Hepatocyte (in vitro differentiated cells): ENCODE results near the gene OR51B2. TPM values are rescaled to one million over a fixed set of nuclear protein-coding genes. Genes with fewer than 3 reads are reported as not detected.

Experiments used
- DNase-seq: peaks from one replicate; pipeline ENCODE4 v3.0.0-alpha.2; 2016; ENCODE audit warnings: low spot score
- H2AFZ ChIP-seq: fragments of 200-600 bp; sonication (generic); 2 replicates; pipeline ENCODE4 v1.6.0; 2016; ENCODE audit warnings: antibody characterized with exemption, mild to moderate bottlenecking
- H3K27ac ChIP-seq: fragments of 200-600 bp; sonication (generic); 2 replicates; pipeline ENCODE4 v1.5.1; 2016; ENCODE audit warnings: mild to moderate bottlenecking
- H3K27me3 ChIP-seq: fragments of 200-600 bp; sonication (generic); 2 replicates; pipeline ENCODE4 v1.6.1; 2016
- H3K36me3 ChIP-seq: fragments of 200-600 bp; sonication (generic); replicated peaks from 2 replicates; pipeline ENCODE4 v1.5.1; 2016; ENCODE audit warnings: low read depth; ENCODE audit not compliant: insufficient read depth
- H3K4me1 ChIP-seq: fragments of 200-600 bp; sonication (generic); 2 replicates; pipeline ENCODE4 v1.5.1; 2016; ENCODE audit warnings: mild to moderate bottlenecking, moderate library complexity; ENCODE audit not compliant: insufficient read depth
- H3K4me2 ChIP-seq: fragments of 200-600 bp; sonication (generic); 2 replicates; pipeline ENCODE4 v1.6.0; 2016
- H3K4me3 ChIP-seq: fragments of 200-600 bp; sonication (generic); 2 replicates; pipeline ENCODE4 v1.5.1; 2016; ENCODE audit warnings: mild to moderate bottlenecking
- H3K79me2 ChIP-seq: fragments of 200-600 bp; sonication (generic); 2 replicates; pipeline ENCODE4 v1.6.0; 2017; ENCODE audit warnings: mild to moderate bottlenecking
- H3K9me2 ChIP-seq: fragments of 200-600 bp; sonication (generic); replicated peaks from 2 replicates; pipeline ENCODE4 v1.6.0; 2017; ENCODE audit warnings: mild to moderate bottlenecking; ENCODE audit not compliant: insufficient read depth
- H3K9me3 ChIP-seq: fragments of 200-600 bp; sonication (generic); 2 replicates; pipeline ENCODE4 v1.5.1; 2016; ENCODE audit warnings: low read depth, mild to moderate bottlenecking
- H4K20me1 ChIP-seq: fragments of 200-600 bp; sonication (generic); 2 replicates; pipeline ENCODE4 v1.6.0; 2016; ENCODE audit warnings: mild to moderate bottlenecking; ENCODE audit not compliant: insufficient read depth, poor library complexity, severe bottlenecking
- EZH2 ChIP-seq: fragments of 200-600 bp; sonication (generic); IDR thresholded peaks from 2 replicates; pipeline ENCODE4 v1.6.1; 2016; ENCODE audit warnings: antibody characterized with exemption, mild to moderate bottlenecking, borderline replicate concordance
- EZH2phosphoT487 ChIP-seq: fragments of 200-600 bp; sonication (generic); IDR thresholded peaks from one replicate; pipeline ENCODE4 v1.6.1; 2018; ENCODE audit warnings: antibody characterized with exemption, mild to moderate bottlenecking, low read depth, moderate library complexity; ENCODE audit not compliant: unreplicated experiment, severe bottlenecking
- WGBS: methylation state at CpG from one replicate; pipeline ENCODE4 v1.1.6; 2016; ENCODE audit warnings: low lambda C conversion rate; ENCODE audit errors: missing lambda C conversion rate; 5-methylcytosine and 5-hydroxymethylcytosine counted together
- polyA plus RNA-seq: library from polyadenylated mRNA; unstranded; fragments of >200 nt; fragmentation: Nextera tagmentation; extraction: Ambion mirVana; gene quantifications from 2 replicates; pipeline ENCODE4 v1.2.1, GENCODE V29; 2016
- total RNA-seq: library from RNA; depleted of rRNA; stranded (reverse); fragments of >200 nt; gene quantifications from 2 replicates; pipeline ENCODE4 v1.2.3, GENCODE V29; 2014
- TF ChIP-seq, protein P1 (sequence below): fragments of 200-600 bp; sonication (generic); IDR thresholded peaks from 2 replicates; pipeline ENCODE4 v1.5.1; 2016; ENCODE audit warnings: antibody characterized with exemption, mild to moderate bottlenecking; ENCODE audit not compliant: poor library complexity

OR51B2 gene
- total and polyA plus RNA-seq, 2 experiments from 2014 or later = not detected

DNA sequence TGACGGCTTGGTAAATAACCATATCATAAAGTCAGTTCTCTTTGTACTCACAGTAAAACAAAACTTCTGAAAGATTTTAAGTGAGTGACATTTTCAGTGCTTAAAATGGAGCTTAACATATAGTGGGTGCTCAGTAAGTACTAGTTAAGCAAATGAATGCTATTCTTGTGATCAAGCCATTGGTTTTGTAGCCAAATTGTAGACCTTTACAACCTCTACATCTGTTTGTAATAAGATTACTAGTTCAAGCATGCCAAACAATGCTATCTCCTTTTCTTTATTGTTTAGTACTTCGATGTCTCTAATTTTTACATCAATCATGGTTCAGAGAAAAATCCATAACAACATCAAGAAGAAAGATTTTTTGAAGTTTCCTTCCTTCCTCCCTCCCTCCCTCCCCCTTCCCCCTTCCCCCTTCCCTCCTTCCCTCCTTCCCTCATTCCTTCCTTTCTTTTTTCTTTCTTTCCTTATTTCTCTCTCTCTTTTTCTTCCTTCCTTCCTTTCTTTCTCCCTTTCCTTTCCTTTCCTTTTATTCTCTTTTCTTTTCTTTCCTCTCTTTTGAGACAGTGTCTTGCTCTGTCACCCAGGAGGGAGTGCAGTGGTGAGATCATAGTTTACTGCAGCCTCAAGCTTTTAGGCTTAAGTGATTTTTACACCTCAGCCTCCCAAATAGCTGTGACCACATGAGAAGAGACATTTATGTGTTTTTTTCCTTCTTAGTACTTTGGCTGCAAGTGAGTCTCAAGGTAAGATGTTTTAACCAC, 16.7 kb downstream of the OR51B2 start:
- Histone ChIP-seq H3K79me2 (no peaks in the 10 kb centered on the region), H3K27ac (no peak overlapping the region), H4K20me1 (no peaks in the 10 kb centered on the region), H3K9me3 (no peaks in the 10 kb centered on the region), H3K4me2 (no peak overlapping the region), H3K9me2 (no peaks in the 10 kb centered on the region), H3K4me1 (no peaks in the 10 kb centered on the region), H3K36me3 (no peaks in the 10 kb centered on the region), H3K4me3 (no peak overlapping the region), H3K27me3 (no peaks in the 10 kb centered on the region), H2AFZ (no peak overlapping the region)
- TF ChIP-seq EZH2phosphoT487 (no peak), EZH2 (no peak)
- TF ChIP-seq, protein P1, sequence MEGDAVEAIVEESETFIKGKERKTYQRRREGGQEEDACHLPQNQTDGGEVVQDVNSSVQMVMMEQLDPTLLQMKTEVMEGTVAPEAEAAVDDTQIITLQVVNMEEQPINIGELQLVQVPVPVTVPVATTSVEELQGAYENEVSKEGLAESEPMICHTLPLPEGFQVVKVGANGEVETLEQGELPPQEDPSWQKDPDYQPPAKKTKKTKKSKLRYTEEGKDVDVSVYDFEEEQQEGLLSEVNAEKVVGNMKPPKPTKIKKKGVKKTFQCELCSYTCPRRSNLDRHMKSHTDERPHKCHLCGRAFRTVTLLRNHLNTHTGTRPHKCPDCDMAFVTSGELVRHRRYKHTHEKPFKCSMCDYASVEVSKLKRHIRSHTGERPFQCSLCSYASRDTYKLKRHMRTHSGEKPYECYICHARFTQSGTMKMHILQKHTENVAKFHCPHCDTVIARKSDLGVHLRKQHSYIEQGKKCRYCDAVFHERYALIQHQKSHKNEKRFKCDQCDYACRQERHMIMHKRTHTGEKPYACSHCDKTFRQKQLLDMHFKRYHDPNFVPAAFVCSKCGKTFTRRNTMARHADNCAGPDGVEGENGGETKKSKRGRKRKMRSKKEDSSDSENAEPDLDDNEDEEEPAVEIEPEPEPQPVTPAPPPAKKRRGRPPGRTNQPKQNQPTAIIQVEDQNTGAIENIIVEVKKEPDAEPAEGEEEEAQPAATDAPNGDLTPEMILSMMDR = no peak
- WGBS = 66% methylated on average over 2 of the region's 2 CpGs
- DNase-seq = no peak

DNA sequence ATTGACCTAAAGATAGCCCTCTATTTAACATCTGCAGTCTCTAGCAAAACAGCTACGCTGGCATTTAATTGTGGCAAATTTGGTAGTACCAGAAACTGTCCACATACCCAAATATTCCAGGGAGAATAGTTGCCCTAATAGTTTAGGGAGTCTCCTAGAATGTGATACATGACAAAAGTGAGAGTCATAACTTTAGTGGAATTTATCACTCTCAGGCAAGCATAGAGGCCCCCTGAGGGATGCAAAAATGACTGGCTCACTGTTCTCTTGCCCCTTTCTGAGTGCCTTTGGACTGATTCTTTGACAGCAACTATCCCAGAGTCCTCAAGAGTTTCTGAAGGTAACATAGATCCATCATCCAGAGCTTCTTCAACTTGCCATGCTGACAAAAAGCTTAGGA, 20.1 kb downstream of the OR51B2 start:
- Histone ChIP-seq H3K4me1 (no peaks in the 10 kb centered on the region), H4K20me1 (no peaks in the 10 kb centered on the region), H3K9me3 (no peaks in the 10 kb centered on the region), H3K9me2 (no peaks in the 10 kb centered on the region), H3K36me3 (no peaks in the 10 kb centered on the region), H3K27me3 (no peaks in the 10 kb centered on the region), H3K27ac (no peak overlapping the region), H2AFZ (no peak overlapping the region), H3K79me2 (no peaks in the 10 kb centered on the region), H3K4me3 (no peak overlapping the region), H3K4me2 (no peak overlapping the region)
- TF ChIP-seq EZH2phosphoT487 (no peak), EZH2 (no peak)
- TF ChIP-seq, protein P1 = no peak
- WGBS = 96% methylated on average over 1 of the region's 1 CpG
- DNase-seq = no peak

GRCh38 chr11:5303626-5304025, 20.5 kb downstream of the OR51B2 start:
- Histone ChIP-seq H3K4me2 (no peak overlapping the region), H3K4me1 (no peaks in the 10 kb centered on the region), H4K20me1 (no peaks in the 10 kb centered on the region), H3K9me3 (no peaks in the 10 kb centered on the region), H3K4me3 (no peak overlapping the region), H3K36me3 (no peaks in the 10 kb centered on the region), H2AFZ (no peak overlapping the region), H3K79me2 (no peaks in the 10 kb centered on the region), H3K27me3 (no peaks in the 10 kb centered on the region), H3K27ac (no peak overlapping the region), H3K9me2 (no peaks in the 10 kb centered on the region)
- WGBS = 70% methylated on average over 5 of the region's 5 CpGs
- DNase-seq = no peak
- no peak for TF ChIP-seq EZH2phosphoT487
- no peak for TF ChIP-seq EZH2
- TF ChIP-seq, protein P1 = no peak
